ENCODE measurements around the gene CAMK2B.
A peak's percentile ranks its signal among the peaks of the same experiment; 100 is the strongest.

The CAMK2B gene

DNA sequence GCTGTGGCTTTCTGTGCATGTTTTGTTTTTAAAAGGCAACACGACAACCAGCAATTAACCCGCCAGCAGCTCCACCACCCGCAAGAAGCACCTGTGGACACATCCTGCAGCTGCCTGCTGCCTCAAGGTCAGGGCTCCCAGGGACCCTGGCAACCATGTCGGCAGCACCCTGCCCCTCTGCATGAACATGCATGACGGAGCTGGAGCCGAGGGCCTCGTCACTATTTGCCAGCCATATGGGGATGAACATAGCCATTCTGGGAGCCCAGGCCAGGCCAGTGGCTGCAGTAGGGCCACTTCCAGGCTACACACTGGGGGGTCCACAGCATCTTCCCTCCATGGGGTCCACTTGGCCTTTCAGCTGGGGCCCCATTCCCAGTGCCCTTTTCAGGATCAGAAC is 52.9 kb downstream of the CAMK2B start:
- no peak for DNase-seq

DNA sequence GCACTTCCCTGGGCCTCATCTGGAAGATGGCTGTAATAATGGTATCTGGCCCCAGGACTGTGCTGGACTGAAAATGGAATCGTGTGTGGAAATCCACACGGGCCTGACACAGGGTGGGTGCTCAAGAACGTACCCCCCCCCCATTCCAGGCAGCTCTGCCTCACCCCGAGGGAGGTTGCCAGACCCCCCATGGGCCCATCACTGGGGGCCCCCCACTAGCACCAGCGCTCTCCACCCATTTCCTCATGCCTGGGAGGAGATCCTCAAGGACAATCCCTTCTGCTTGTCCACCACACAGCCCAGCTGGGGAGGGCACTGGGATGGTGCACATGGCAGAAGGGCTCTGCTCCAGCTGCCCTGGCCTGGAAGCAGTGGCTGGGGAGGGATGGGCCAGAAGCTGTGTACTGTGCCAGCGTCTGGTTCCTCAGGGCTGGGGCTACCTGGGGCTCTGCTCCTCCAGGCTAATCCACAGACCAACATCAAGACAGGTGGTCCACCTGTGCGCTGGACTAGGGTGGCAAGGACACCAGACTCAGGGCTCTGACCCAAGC is 55.4 kb downstream of the CAMK2B start:
- no peak for DNase-seq

DNA sequence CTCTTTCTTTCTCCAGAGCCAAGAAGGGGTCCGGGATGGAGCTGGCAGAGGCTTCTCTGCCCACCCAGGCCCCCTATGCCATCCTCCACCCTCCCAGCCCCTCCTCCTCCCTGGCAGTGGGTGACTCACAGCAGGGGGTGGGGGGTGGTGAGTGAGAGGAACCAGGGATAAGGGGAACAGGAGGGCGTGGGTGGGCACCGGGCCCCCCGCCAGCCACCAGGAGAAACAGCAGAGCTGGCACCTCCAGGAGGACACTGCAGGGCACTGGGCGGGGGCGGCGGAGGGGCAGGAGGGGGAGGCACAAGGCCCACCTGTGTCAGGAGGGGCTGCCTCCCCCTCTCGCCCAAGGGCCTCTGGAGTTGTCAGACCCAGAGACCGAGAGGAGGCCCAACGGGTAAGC is 56.0 kb downstream of the CAMK2B start:
- no peak for DNase-seq

DNA sequence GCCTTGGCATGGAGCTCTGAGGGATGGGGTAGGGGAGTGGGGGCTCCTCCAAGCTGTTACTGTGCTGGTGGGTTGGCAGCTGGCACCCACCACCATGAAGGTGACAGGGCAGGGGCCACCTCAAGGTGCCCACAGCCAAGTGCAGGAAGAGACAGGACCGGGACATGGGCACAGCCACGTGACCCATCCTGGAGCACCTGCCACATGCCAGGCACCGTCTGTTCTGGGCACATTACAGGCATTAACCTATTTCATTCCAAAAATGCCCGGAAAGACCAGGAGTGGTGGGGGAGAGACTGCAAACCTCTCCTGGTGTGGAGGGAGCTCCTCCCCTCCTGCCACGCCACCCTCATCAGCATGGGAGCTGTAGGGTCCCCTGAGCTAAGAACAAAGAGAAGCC is 56.7 kb downstream of the CAMK2B start:
- DNase-seq: peak; percentile 41

DNA sequence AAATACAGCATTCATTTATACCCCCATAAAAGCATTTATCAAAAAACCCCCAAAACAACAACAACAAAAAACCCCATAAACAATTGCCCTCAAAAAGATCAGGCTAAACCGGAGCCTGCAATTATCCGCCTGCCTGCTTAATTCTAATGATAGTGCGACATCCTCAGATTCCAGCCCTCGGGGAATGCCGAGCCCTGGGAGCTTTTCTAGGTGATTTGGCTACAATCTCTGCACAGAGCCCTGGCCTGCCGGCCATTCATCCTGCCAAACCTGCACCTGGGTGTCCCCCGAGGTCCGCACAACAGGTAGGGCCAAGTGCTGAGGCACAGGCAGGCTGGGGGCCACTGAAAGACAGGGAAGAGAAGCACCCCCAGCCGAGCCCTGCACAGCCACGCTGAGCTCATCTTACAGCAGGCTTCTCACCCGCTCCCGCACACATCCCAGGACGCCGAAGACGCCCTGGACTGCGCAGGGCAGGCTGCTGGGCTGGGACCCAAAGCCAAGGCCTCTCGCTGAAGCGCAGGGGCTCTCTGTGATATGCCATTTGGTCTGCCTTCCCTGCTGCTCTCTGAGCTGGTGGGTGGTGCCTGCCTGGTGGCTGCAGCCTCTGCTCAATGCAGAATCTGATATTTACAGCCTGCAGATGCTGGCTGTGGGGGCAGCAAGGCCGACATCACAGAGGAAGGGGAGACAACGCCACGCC is 57.5 kb downstream of the CAMK2B start:
- DNase-seq: peak; percentile 54

DNA sequence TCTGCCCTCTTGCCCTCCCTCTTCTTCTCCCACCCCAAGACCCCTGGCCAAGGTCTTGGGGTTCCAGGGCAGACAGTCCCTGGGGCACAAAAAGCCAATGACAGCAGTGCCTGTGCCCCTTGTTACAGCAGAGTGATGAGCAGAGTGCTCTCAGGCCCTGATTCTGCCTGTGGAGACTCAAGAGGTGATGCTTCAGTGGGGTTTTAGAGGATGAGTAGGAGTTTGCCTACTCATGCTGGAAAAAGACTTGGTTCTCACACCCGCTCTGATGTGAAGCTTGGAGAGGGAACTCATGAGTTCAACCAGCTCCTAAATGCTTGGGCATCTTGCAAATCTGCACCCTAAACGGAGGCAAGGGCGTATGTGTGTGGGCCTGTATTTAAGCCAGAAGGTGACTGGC is 58.2 kb downstream of the CAMK2B start:
- no peak for DNase-seq

DNA sequence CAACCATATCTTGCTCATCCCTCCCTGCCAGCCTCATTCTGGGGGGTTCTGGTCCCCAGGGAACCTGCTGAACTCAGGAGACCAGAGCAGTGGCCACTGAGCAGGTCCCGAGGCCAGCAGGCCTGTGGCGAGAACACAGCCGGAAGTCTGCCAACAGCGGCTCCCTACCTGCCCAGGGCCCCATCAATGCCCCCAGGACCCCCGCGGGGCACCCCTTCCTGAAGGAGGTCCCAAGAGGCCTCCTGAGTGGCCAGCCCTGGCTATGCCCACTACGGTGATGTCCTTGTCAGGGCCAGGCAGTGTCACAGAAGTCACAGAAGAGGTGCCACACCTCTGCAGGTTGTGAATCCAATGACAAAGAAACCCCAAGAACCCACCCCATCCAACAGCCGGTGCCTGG is 58.9 kb downstream of the CAMK2B start:
- no peak for DNase-seq

DNA sequence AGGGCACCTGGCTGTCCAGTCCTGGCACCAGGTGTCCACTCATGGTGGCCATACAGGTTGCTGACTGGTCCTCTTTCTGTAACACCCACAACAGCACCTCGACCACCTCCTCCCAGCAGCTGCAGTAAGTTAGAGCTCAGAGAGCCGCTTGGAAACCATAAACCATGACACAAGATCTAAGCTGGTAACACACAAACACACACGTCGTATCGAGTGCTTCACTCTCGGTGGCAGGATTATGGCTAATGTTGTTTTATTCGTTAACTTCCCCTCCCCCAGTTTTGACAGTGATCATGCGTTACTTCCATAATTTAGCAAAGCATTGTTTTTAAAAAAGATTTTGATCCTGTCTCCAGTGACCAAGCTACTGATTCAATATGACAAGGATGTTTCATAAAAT is 59.7 kb downstream of the CAMK2B start:
- DNase-seq: peak; percentile 31

DNA sequence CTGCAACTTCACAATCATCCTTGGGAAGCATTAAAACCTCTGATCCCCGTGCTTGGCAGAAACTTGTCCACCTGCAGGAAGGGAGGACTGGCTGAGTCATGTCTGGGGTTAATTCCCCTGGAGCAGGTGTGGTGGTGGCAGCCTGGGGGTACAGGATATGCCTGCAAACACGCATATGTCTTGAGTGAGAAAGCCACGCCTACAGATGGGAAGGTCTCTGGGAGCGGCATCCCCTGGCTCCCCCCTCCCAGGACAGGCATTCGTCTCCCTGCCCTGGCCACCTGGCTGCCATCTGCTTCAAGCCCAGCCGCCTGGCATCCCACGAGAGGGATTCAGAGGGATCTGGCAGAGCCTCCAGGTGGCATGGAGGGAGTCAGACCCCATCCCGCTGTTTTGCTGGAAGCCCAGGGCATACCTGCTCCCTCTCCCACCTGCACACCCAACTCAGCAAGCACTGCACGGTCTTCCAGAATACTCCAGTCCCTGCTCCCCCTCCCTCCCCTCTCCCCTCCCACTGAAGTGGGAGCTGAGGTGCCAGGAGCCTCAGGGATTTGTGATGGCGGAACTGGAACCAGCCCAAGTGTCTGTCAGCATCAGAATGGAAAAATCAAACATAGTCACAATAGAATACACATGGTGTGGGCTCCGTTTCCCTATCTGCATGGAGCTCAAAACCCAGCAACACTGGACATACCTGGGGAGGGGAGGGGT is 61.0 kb downstream of the CAMK2B start:
- DNase-seq: peak; percentile 95

DNA sequence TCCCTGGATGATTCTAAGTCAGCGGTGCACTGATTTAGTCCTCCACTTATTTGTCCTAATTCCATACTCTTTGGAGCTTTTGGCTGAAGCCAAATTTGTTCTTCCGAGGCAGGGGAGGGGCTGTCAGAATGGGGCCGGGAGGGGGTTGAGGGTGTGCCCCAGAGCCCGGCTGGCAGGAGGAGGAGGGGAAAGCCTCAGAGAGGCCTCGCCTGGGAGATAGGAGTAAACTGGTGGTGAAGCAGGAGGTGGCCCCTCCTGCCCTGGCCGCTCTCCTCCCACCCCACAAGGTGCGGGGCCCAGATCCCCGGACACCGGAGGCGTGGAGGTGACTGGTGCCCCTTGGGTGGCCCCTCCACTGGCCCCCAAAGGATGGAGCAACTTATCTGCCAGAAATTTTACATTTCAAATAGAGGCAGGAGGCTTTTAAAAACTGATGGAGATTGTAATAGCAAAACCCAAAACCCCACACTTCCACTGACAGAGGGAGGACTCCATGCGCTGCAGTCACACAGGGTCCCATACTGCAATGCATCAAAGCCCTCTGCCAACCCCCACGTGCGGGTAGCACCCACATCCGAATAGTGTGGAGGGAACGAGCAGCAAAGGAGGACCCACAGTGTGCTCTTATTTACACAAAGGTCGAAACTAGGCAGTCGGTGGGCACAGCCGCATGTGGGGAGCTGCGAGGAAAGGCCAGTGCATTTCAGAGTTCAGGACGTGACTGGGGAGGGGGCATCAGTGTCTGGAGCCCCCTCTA is 61.9 kb downstream of the CAMK2B start:
- DNase-seq: no peak

DNA sequence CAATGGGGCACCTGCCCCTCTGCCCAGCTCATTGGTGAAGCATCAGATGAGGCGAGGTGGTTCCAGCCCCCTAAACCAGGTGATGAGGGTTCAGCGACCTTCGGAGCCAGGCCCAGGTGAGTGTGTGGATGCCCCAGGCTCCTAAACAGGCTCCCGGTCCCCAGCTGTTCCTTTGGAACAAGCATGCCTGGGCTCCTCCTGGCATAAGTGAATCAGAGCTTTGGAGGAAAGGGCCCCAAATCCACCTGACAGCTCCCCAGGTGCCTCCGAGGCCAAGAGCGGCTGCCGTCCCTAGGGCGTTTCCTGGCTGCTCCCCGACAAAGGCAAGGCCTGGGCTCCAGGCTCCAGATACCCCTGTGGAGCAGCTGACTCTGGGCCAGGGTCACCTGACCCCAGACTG is 63.4 kb downstream of the CAMK2B start:
- no peak for DNase-seq

DNA sequence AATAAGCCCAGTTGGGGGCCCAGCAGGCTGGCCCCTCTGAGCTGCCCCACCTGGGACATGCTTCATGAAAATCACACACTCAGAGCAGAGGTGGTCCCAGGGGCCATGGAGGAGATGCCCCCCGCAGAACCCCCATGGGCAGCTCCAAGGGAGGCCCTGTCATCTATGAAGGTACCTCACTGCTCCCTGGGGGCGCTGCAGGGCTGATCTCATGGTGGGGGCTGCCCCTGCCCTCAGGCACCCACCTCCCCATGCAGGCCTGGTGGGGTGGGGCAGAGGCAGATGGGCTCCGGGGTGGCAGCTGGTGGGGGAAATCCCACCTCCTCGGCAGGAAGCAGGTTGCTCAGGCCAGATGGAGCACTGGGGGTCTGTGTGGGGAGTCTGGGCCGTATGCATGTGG is 64.2 kb downstream of the CAMK2B start:
- DNase-seq: peak; percentile 69

DNA sequence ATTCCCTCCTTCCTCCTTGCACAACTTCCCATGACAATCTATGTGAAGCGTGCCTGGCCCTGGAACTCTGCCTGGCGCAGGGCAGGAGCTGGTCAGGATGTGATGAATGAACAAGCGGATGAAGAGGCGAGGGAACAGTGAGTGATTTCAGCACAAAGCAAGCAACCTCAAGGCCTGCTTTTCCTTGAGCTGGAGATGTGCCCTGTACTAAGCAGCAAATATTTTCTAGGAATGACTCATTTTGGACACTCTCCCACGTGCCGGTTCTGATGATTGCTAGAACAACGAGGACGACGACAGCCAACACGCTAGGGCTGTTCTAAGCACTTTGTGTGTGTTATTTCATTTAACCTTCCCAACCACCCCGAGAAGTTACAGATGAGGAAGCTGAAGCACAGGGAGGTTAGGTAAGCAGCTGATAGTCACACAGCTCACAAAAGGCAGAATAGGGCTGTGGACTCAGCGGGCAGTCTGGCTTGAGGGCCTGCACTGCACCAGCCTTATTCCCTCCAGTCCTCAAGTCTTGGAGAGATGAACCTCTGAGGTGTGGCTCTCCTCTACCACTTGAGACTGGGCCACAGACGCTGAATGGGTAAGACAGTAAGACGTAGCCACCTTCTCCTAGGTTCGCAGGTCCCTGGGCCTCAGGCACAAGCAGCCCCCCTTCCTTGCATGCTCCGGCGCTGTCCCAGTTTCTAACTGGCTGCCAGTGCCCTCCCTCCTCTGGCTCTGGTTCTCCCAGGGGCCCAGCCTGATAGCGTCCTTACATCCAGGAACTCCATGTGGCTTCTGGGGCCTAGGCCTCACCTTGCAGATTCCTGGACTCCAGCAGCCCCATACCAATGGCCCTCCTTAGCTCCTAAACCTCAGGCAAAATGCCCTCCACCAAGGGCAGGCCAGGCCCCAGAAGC is 65.6 kb downstream of the CAMK2B start:
- DNase-seq: no peak

DNA sequence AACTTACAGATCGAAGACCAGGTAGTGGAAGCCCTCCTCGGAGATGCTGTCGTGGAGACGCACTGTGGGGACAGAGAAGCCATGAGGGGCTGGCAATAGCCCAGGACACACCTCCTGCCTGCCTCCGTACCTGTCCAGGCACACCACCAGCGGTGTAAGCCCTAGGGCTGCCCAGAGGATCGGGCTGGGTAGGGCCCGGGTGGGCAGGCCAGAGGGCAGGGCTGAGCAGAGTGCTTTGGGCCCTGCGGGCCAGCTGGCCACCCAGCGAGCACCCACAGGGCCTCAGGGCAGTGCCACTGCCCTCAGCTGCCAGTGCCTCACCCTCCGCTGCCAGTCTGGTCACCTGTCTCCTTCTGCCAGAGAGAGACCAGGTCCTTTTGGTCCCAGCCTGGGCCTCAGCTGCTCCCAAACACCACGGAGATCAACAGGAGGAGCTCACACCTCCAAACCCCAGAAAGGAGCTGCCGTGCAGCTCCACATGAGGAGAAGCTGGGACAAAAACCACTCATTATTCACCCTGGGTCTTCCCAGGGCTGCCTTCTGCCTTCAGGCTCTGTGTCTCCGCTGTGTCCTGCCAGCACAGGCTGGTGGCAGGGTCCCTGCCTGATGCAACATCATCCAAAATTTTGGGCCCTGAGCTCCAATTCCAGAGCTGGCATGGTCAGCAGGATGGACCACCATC is 66.4 kb downstream of the CAMK2B start:
- DNase-seq: no peak

DNA sequence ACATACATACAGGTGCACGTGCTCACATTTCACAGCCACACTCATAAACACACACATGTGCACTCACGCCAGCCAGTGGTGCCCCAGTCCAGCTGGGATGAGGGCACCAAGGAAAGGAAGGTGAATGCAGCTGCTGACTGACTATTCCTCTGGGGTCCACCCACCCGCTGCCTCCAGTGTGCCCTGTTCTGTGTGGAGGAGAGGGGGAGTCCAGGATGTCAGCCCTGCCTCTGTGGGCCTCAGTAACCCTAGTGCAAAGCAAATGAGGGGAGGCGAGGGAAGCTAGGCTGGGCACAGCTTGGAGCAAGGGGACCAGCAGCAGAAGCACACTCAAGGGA is 67.0 kb downstream of the CAMK2B start:
- no peak for DNase-seq

DNA sequence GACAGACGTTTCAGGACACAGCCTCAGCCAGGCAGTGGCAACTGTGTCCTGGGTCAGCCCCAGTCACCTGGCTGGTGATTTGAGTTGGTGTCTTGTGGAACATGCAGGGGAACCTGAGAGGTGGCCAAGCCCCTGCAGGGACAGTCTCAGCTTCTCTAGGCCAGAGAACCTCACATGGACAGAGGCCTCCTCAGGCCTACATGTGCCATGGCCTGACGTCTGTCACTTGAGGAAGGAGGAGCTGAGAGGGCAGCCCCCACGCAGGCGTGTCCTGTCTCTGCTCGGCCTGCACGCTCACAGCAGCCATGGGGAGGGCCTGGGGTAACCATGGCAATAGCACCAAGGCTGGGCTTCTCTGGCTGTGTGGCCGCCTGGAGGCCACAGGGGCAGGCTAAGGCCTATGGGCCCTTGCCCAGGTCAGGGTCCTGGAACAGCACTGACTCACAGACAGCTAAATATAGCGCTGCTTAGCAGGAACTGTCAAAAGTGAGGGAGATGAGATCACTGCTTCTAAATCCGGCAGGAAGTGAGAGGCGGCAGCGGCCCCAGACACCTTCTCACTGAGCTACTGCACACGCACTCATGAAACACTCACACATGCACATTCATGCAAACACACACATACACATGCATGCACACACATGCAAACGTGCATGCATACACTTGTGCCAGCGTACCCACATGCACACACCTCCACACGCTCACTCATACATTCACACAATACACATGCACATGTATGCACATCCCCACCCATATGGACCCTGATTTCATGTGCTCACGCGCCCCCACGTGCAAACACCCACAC is 67.6 kb downstream of the CAMK2B start:
- peak; percentile 19 for DNase-seq

DNA sequence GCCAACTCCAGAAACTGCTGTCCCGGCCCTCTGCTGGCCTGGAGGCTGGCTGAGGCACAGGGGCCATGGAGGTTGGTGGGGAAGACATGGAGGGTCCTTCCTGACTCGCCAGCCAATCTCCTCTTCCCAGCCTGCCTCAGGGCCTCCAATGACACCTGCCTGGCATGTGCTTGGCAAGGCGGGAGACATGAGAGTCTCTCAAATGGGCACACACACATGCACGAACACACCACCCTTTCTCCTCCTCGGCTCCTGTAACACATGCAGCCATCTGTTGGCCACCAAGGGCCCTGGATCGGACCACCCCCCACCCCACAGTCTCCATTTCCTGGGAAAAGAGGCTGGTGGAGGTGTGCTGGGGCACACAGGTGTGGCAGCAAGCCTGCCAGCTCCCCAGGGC is 68.2 kb downstream of the CAMK2B start:
- no peak for DNase-seq

DNA sequence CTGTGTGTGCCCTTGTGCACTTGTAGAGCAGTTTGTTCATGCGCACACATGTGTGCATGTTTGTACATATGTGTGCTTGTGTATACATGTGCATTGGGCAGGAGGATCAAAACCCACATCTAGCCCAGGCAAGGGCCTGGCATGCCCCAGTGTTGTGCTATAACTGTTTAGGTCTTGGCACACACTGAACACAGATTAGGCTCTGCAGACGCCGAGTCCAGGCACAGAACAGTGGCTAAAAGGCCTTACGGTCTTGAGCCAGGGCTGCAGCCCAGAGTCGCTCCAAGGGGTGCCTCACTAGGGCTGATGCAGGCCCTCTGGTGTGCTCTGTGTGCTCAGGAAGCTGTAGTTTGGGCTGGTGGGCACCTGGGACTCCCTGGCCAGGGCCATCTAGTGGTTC is 68.9 kb downstream of the CAMK2B start:
- no peak for DNase-seq

DNA sequence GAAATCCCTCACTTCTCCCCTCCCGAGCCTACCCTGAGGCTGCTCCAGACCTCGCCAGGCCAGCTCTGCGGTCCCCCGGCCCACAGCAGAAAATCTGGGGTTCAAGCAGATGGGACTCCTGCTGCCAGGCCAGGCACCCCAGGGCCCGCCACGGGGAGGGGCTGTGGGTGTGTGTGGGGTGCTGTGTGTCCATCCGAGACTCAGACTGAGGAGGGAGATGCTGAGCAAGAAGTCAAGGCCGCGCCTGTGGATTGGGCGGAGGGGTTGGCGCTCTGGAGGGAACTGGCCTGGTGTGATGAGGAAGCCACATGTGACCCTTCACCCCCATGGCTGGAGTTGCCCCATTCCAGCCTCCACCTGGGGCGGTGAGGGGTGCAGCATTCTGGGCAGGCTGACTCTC is 73.5 kb downstream of the CAMK2B start:
- no peak for DNase-seq

DNA sequence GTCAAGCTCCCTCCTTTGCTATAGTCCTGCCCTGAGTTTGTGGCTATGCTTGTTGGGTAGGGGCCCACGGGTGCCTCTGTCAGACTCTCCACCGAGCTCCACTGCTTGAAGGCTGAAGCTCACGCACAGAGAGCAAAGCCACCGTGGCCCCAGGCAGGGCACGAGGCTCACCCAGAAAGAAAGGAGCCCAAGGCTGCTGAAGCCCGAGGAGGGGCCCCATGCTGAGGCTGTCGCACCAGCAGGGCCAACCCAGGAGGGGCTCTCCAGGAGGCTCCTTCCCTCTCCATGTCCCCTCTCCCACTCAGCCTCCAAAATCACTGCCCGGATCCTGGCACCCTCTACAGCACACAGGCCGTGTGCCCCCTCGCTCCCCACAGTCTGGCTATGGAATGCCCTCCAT is 74.1 kb downstream of the CAMK2B start:
- no peak for DNase-seq

DNA sequence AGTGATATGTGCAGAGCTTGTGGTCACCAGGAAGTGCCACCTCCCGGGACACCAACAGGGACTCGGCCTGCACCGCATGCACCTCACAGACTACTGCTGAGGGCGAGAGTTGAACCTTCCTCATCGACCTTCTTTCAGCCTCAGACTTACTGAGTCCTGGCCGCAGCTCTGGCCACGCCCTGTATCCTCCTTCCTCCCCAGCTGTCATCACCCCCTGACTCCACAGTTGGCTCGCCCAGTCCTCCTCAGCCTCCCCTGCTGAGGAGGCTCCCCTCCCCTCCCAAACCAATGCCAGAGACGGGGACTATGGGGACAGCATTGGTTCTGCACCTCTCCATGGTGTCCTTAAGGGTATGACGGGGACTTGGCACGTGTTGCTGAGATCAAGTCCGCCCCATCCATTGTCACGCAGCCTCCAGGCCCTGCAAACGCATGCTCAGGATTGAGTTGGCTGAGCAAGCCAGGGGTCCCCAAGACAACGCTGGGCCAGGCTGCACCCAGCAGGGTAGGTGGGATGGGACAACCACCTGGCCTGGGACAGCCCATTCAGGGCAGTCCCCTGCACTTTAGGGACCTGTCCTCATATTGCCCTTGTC is 75.7 kb downstream of the CAMK2B start:
- no peak for DNase-seq

All from NCI-H1694 treated with DMSO at 0.1 percent for 48 hours (cell line).